WERI-Rb-1 (cell line): Measurements from ENCODE around the gene ANKRD13C.

Experiments used
- DNase-seq: peaks from one replicate; pipeline ENCODE4 v3.0.0-alpha.2; 2020
- H3K27ac ChIP-seq: fragments of 250-450 bp; sonication (Bioruptor Pico); 2 replicates; pipeline ENCODE4 v1.5.1; 2020; ENCODE audit warnings: mild to moderate bottlenecking, moderate library complexity
- H3K27me3 ChIP-seq: fragments of 250-450 bp; sonication (Bioruptor Pico); 2 replicates; pipeline ENCODE4 v1.5.1; 2021; ENCODE audit warnings: mild to moderate bottlenecking, low read depth, moderate library complexity; ENCODE audit not compliant: insufficient read depth, severe bottlenecking
- H3K36me3 ChIP-seq: fragments of 250-450 bp; sonication (Bioruptor Pico); 2 replicates; pipeline ENCODE4 v1.5.1; 2020; ENCODE audit warnings: mild to moderate bottlenecking, moderate library complexity
- H3K4me3 ChIP-seq: 2 replicates; pipeline ENCODE4 v1.5.1; 2011; ENCODE audit warnings: low read depth, mild to moderate bottlenecking, control low read depth, low read length
- H3K9me3 ChIP-seq: fragments of 250-450 bp; sonication (Bioruptor Pico); 2 replicates; pipeline ENCODE4 v1.5.1; 2021; ENCODE audit warnings: mild to moderate bottlenecking, moderate library complexity; ENCODE audit not compliant: severe bottlenecking
- CTCF ChIP-seq: IDR thresholded peaks from 2 replicates; pipeline ENCODE4 v1.5.1; 2011; ENCODE audit warnings: low read depth, mild to moderate bottlenecking, control low read depth, inconsistent platforms, low read length

ANKRD13C gene

DNA sequence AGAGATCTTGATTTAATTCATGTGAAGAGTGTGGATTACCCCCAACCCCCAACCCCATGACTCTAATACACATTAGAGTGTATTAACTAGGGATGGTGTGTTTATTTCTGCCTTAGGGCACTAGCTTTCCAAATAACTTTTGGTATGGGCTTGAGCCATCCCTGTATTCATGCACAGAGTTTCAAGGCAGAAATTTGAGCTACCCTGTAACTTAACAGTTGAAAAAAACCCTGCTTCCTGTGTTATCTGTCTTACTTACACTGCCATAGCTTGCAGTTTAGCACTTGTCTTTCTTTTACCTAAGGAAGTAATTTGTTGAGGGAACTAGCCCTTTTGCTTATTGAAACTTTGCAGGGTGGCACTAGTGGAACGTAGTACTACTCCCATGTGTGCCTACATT is 127.1 kb downstream of the ANKRD13C start:
- DNase-seq = no peak
- Histone ChIP-seq H3K9me3 (no peaks in the 10 kb centered on the region), H3K4me3 (no peak overlapping the region), H3K27me3 (no peaks in the 10 kb centered on the region), H3K27ac (no peak overlapping the region), H3K36me3 (peaks cover 86% of the 10 kb centered on the region)
- no peak for TF ChIP-seq CTCF

DNA sequence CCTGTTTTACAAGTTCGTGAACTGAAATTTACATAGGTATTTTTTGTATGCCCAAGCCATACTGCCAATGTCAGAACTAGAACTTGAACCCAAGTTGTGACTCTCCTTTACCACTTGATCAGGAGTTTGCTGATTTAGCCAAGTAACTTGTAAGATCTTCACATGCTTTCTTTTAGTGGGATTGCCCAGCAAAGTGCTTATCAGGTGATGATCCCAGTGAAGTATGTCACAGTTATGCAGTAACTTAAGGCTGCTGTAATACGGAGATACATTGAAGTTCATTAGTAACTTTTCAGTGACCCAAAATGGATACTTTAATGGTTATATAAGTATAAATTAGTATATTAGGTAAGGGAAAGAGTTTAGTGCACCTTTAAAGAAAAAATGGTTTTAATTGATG is 129.6 kb downstream of the ANKRD13C start:
- Histone ChIP-seq H3K9me3 (no peaks in the 10 kb centered on the region), H3K27ac (no peak overlapping the region), H3K27me3 (no peaks in the 10 kb centered on the region), H3K36me3 (peaks cover 70% of the 10 kb centered on the region), H3K4me3 (no peak overlapping the region)
- no peak for DNase-seq
- no peak for TF ChIP-seq CTCF

GRCh38 chr1:70222716-70223235 is 131.7 kb downstream of the ANKRD13C start:
- no peak for DNase-seq

GRCh38 chr1:70221238-70222121 is 133.0 kb downstream of the ANKRD13C start, which contains the start of gene SRSF11:
SRSF11 (plus strand) TSS chr1:70221380; CDS start chr1:70221637, 257 bp downstream.
- peak; percentile 97 for DNase-seq
- Histone ChIP-seq H3K27ac (peak within 1 kb of the TSS; percentile 98), H3K27me3 (no peaks in the 10 kb centered on the region), H3K9me3 (no peaks in the 10 kb centered on the region), H3K4me3 (peak within 1 kb of the TSS; percentile 88), H3K36me3 (peaks cover 41% of the 10 kb centered on the region)
- TF ChIP-seq CTCF = 0 out of 2 replicates have a peak, but pooled peaks have one; percentile 8

More at GRCh38 chr1:70222716-70223235, 131.7 kb downstream of the ANKRD13C start:
- Histone ChIP-seq H3K36me3 (peaks cover 48% of the 10 kb centered on the region), H3K27ac (peak overlapping the region; percentile 98; the same call in 1 of the 2 replicates), H3K27me3 (no peaks in the 10 kb centered on the region), H3K4me3 (peak overlapping the region; percentile 88), H3K9me3 (no peaks in the 10 kb centered on the region)
- TF ChIP-seq CTCF = no peak

GRCh38 chr1:70220517-70221237 is 133.8 kb downstream of the ANKRD13C start:
- H3K9me3 ChIP-seq = no peaks in the 10 kb centered on the region
- H3K4me3 ChIP-seq = peak overlapping the region; percentile 88
- peaks cover 41% of the 10 kb centered on the region for H3K36me3 ChIP-seq
- no peak for DNase-seq
- H3K27ac ChIP-seq = peak overlapping the region; percentile 98
- no peak for TF ChIP-seq CTCF
- H3K27me3 ChIP-seq = no peaks in the 10 kb centered on the region
